ES-I3 (cell line): Measurements from ENCODE around the gene ADAM21.
"Not testable (repeated sequence)": the region's sequence is repeated elsewhere in the genome, so short reads cannot be mapped to it uniquely, and the experiment has no call there.

Source experiments
- H3K36me3 ChIP-seq: 2 replicates; pipeline ENCODE4 v1.6.1; 2013; ENCODE audit warnings: mild to moderate bottlenecking, low read length, control low read depth, moderate library complexity; ENCODE audit not compliant: insufficient read depth
- H3K4me1 ChIP-seq: 2 replicates; pipeline ENCODE4 v1.6.1; 2013; ENCODE audit warnings: mild to moderate bottlenecking, control low read depth, low read length; ENCODE audit not compliant: insufficient read depth
- H3K9ac ChIP-seq: 2 replicates; pipeline ENCODE4 v1.6.1; 2013; ENCODE audit warnings: low read depth, mild to moderate bottlenecking, low read length, moderate library complexity
- H3K9me3 ChIP-seq: 2 replicates; pipeline ENCODE4 v1.6.1; 2013; ENCODE audit warnings: mild to moderate bottlenecking, low read length, moderate library complexity; ENCODE audit not compliant: control insufficient read depth, insufficient read depth

Gene ADAM21

DNA sequence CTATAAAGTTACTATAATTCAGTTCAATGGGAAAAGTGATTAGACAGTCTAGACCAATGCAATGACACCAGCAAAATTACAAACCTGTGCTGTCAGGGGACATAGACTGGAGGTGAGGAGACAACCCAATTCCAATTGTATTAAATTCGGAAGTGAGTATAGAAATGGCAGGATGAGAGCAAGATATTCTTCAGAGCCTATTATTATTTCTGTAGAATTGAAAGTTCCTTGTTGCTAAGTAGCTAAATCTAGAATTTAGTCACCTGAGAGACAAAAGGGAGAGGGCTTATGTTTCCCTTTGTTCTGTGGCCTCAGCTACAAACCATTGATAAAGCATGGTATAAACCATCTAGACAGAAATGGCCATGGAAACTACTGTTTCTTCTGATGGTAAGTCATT is at the start of gene ADAM21:
Gene ADAM21 (plus strand): TSS at position 301 of the 400 bp plus-strand sequence. CDS start 5,326 bp downstream, outside the sequence.
- no peaks in the 10 kb centered on the region for H3K4me1 ChIP-seq
- no peaks in the 10 kb centered on the region for H3K9me3 ChIP-seq
- H3K9ac ChIP-seq: no peak within 1 kb of the TSS
- no peaks in the 10 kb centered on the region for H3K36me3 ChIP-seq

DNA sequence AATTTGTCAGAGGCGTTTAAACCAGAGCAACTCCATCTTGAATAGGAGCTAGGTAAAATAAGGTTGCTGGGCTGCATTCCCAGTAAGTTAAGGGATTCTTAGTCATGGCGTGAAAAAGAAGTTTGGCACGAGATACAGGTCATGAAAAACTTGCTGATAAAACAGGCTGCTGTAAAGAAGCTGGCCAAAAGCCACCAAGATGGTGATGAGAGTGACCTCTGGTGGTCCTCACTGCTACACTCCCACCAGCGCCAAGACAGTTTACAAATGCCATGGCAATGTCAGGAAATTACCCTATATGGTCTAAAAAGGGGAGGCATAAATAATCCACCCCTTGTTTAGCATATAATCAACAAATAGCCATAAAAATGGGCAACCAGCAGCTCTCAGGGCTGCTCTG is 48.6 kb upstream of the ADAM21 start:
- not testable (repeated sequence) for H3K36me3 ChIP-seq, H3K9ac ChIP-seq, H3K9me3 ChIP-seq
- peaks cover 12% of the 10 kb centered on the region for H3K4me1 ChIP-seq

DNA sequence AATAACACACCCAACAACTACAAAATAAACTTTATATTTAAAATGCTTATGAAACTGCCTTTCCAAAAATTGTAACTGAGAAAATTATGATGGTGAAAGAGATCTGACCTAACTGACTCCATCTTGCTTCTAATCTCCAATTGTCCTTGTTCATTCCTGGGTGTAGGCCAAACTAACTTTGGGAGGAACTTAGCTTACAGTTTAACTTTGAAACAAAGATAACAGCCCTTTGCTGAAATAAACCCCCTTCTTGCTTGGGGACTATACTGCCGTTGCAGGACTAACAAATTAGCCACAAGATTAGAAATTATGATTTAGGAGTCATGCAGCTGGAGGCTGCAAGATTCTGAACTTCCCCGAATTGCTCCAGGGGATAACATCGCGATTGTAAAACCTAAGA is 45.8 kb upstream of the ADAM21 start:
- H3K9me3 ChIP-seq, H3K9ac ChIP-seq, H3K36me3 ChIP-seq: not testable (repeated sequence)
- H3K4me1 ChIP-seq: peaks cover 12% of the 10 kb centered on the region

DNA sequence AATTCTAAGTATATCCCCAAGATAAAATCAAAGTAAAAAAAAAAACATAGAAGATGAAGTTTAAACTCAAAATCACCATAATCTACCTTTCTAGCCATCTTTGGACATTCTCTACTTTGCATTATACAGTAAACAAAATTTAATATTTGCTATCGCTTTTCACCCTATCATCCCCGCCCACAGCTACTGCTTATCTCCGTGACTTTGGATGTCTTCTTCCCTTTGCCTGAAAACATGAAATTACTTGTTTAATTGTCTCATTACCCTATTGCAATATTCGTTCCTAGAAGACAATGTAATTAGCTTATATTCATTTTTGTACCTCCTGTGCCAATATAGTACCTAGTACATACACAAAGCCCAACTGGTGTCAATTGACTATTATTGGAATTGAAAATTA is 44.4 kb upstream of the ADAM21 start:
- H3K9me3 ChIP-seq: no peaks in the 10 kb centered on the region
- H3K4me1 ChIP-seq: peaks cover 5% of the 10 kb centered on the region; the same call in 1 of the 2 replicates
- no peaks in the 10 kb centered on the region for H3K36me3 ChIP-seq
- no peak overlapping the region for H3K9ac ChIP-seq

DNA sequence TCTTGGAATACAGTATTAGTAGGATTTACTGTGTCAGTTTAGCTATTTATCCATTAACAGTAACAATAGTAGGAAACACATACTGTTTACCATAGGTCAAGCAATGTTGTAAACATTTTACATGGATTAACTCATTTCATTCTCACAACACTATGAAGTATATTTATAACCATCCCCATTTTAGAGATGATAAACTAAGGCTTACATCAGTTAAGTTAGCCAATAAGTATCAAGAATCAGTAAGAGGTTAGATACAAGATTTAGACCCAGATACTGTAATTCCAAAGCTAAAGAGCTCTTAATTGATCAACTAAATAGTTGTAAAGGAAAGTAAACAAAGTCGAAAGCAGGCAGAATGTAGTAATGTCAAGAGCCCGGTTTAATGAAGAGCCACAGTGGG is 36.2 kb upstream of the ADAM21 start:
- Histone ChIP-seq H3K4me1 (0 out of 2 replicates have a peak, but pooled peaks cover 2% of the 10 kb centered on the region), H3K36me3 (no peaks in the 10 kb centered on the region), H3K9ac (peak overlapping the region; percentile 89; the same call in 1 of the 2 replicates), H3K9me3 (no peaks in the 10 kb centered on the region)

DNA sequence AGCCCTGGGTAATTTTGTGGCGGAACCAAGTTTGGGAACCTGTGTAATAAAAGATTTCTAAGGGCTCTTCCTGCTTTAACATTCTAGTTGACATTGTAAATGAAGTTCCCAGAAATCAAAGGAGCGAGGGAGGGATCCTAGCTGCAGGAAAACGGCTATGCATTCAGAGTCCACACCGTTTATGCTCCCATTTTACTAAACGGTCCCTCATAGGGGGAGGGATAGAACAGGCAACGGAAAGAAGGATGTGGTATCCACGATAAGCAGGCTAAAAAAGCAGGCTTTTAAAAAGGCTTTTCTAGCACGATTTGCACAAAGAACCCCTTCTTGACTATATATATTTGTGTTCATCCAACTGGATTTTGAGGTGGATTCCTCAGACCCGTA is 35.6 kb upstream of the ADAM21 start:
- no peaks in the 10 kb centered on the region for H3K9me3 ChIP-seq
- H3K4me1 ChIP-seq: 0 out of 2 replicates have a peak, but pooled peaks cover 2% of the 10 kb centered on the region
- H3K9ac ChIP-seq: peak overlapping the region; percentile 89
- H3K36me3 ChIP-seq: no peaks in the 10 kb centered on the region

DNA sequence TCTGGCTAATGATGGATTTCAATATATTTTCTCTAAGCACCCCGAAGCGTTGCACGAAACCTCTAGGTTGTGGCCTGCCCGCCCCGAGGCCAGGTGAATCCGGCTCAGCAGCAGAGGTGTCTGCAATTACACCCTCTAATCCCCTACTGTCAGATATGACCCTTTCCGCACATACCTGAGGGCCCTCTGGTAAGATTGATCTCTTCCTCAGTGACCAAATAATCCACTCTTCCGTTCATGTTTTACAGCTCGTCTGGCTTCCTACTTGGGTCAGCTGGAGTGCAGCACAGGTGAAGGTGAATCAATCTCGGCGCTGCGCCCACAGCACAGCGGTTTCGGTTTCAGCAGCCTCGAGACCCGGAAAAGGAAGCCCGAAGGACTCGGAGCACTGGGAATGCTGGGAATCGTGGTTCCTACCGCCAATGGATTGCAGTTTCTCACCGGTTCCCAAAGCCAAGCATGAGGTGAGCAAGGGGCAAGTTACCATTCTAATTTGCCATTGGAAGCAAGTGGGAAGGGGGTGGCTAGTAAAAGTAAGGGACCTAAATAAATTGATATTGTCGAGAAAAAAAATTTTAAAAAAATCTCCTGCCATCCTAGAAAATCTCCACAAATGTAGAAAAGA is 35.1 kb upstream of the ADAM21 start, which contains the start of gene SYNJ2BP:
Gene SYNJ2BP (minus strand): TSS at position 366 of the 625 bp plus-strand sequence. CDS start 127 bp downstream, at position 239.
- H3K4me1 ChIP-seq: 0 out of 2 replicates have a peak, but pooled peaks cover 2% of the 10 kb centered on the region
- no peaks in the 10 kb centered on the region for H3K36me3 ChIP-seq
- H3K9ac ChIP-seq: peak within 1 kb of the TSS; percentile 89
- H3K9me3 ChIP-seq: no peaks in the 10 kb centered on the region

DNA sequence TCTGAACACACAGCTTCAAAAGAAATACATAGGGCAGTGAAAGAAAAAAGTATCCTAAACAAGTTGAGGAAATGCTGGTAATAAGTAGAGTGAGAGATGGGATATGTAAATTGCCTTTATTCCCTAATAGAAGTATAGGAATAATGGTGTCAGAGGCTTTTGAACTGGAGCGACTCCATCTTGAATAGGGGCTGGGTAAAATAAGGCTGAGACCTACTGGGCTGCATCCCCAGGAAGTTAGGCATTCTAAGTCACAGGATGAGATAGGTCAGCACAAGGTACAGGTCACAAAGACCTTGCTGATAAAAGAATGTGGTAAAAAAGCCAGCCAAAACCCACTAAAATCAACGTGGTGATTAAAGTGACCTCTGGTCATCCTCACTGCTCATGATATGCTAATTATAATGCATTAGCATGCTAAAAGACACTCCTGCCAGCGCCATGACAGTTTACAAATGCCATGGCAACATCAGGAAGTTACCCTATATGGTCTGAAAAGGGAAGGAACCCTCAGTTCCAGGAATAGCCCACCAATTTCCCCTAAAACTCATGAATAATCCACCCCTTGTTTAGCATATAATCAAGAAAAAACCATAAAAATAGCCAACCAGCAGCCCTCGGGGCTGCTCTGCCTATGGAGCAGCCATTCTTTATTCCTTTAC is 32.6 kb upstream of the ADAM21 start:
- not testable (repeated sequence) for H3K4me1 ChIP-seq, H3K9ac ChIP-seq, H3K36me3 ChIP-seq, H3K9me3 ChIP-seq

DNA sequence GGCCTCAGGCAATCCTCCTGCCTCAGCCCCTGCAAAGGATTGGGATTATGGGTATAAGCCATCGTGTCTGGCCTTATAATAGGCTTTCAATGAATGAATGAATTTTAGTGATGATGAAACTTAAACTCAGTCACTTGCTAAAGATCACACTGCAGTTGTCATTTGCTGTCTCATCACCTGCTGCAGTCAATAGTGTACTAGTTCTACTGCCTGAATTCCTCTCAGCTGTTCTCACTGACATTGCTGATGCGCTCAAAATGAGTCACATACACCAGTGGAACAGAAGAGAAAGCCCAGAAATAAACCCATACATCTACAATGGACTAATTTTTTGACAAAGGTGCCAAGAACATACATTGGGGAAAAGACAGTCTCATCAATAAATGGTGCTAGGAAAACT is 29.4 kb upstream of the ADAM21 start:
- H3K4me1 ChIP-seq: 0 out of 2 replicates have a peak, but pooled peaks cover 2% of the 10 kb centered on the region
- H3K9me3 ChIP-seq: peaks cover 4% of the 10 kb centered on the region; the same call in 1 of the 2 replicates
- no peaks in the 10 kb centered on the region for H3K36me3 ChIP-seq
- no peak overlapping the region for H3K9ac ChIP-seq

DNA sequence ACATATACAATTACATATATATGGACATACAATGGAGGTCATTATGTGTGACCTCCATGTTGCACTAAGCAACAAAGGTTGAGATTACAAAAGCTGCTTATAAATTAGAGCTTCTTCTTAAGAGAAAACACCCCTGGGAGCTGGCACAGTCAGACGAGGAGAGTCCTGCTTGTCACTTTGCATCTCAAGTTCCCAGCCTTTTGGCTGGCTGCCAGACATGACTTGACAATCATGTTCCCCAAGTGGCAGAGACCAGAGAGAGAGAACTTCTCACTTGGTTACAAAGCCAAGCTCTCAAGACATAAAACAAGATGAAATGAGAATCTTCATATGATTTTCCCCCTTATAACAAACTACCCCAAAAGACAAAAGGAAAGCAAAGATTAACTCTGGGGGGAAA is 26.6 kb upstream of the ADAM21 start:
- H3K36me3 ChIP-seq: no peaks in the 10 kb centered on the region
- peaks cover 4% of the 10 kb centered on the region; the same call in 1 of the 2 replicates for H3K9me3 ChIP-seq
- no peak overlapping the region for H3K9ac ChIP-seq
- H3K4me1 ChIP-seq: no peaks in the 10 kb centered on the region

DNA sequence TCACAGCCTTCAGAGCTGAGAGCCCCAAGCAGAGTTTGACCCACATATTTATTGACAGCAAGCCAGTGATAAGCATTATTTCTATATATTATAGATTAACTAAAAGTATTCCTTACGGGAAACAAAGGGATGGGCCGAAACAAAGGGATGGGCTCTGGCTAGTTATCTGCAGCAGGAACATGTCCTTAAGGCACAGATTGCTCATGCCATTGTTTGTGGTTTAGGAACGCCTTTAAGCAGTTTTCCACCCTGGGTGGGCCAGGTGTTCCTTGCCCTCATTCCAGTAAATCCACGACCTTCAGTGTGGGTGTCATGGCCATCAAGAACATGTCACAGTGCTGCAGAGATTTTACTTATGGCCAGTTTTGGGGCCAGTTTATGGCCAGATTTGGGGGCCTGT is 25.4 kb upstream of the ADAM21 start:
- not testable (repeated sequence) for H3K9ac ChIP-seq, H3K36me3 ChIP-seq, H3K4me1 ChIP-seq, H3K9me3 ChIP-seq

DNA sequence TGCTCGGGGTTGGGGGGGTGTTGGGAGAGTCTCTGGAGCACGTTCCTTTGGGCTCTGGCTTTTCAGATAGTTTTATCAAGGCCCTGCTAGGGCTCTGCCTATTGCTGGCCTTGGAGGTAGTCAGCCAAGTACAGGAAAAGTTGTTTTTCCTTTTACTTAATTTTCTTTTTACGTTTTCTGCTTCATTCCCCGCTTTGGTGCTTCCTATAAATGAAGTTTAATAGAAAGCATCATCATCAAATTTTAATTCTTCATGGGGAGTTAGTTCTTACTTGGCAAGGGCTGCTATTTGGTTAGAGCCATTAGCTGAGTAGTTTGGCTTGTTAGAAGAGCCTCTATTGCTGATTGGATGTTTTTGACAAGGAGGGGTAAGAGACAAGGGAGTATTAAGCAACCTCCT is 15.1 kb upstream of the ADAM21 start:
- no peaks in the 10 kb centered on the region for H3K4me1 ChIP-seq
- peaks cover 16% of the 10 kb centered on the region for H3K9me3 ChIP-seq
- H3K36me3 ChIP-seq: no peaks in the 10 kb centered on the region
- H3K9ac ChIP-seq: no peak overlapping the region

DNA sequence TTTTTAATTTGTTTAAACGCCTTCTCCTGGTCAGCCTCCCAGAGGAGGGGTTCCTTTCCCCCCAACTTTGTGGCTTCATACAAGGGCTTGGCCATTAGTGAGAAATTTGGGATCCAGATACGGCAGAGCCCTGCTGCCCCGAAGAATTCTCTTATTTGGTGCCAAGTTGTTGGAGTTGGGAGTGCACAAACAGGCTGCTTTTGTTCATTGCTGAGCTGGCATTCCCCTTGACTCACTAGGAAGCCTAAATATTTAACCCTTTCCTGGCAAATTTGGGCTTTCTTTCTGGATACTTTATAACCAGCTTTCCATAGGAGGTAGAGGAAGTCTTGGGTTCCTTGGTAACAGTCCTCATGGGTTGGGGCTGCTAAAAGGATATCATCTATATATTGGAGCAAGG is 10.3 kb upstream of the ADAM21 start:
- H3K9ac ChIP-seq: no peak overlapping the region
- peaks cover 33% of the 10 kb centered on the region for H3K9me3 ChIP-seq
- H3K36me3 ChIP-seq: no peaks in the 10 kb centered on the region
- H3K4me1 ChIP-seq: no peaks in the 10 kb centered on the region

DNA sequence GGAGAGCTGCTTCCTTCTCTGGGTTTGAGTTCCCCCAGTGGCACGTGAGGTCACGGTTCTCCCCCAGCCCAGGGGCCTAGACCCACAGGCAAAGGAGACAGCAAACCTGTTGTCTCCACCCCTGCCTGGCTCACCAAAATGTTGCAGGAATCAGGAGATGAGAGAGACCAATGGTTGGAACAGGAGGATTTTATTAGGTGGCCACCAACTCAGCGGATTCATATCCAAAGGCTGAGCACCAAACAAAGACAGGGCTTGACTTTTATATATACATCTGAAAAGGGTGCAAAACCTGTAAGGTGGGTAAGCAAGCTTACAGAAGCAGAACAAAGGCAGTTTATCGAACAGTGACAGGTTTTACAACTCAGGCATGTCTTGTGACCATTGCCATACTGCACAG is 9.2 kb upstream of the ADAM21 start:
- peaks cover 25% of the 10 kb centered on the region for H3K9me3 ChIP-seq
- H3K36me3 ChIP-seq: no peaks in the 10 kb centered on the region
- no peaks in the 10 kb centered on the region for H3K4me1 ChIP-seq
- H3K9ac ChIP-seq: no peak overlapping the region

DNA sequence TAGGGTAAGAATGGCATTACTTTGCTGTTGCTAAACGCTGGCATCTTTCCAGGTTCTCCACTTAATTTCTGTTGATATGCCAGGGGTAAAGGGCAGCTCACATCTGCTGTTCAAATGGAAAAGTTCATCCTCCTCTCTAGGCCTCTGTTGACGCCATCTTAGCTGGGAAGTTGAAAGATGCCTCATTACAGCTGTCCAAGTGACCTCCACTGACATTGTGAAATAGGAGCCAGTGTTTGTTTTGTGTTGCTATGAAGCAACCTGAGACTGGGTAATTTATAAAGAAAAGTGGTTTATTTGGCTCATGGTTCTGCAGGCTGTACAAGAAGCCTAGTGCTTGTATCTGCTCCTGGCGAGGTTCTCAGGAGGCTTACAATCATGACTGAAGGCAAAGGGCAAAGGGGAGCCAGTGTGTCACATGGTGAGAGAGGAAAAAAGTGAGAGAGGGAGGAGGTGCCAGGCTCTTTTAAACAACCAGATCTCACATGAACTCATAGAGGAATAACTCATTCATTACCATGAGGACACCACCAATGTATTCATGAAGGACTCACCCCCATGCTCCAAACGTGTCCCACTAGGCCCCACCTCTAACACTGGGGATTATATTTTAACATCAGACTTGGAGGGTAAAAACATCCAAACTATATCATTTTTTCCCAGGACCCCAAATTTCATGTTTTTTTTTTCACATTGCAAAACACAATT is 3.2 kb upstream of the ADAM21 start:
- peaks cover 13% of the 10 kb centered on the region for H3K9me3 ChIP-seq
- H3K9ac ChIP-seq: no peak overlapping the region
- no peaks in the 10 kb centered on the region for H3K4me1 ChIP-seq
- H3K36me3 ChIP-seq: no peaks in the 10 kb centered on the region
